Measurements from ENCODE around the gene MOG. TPM values are rescaled to one million over a fixed set of nuclear protein-coding genes. Genes with fewer than 3 reads are reported as not detected.
A peak's percentile ranks its signal among the peaks of the same experiment; 100 is the strongest.

MOG gene
- total RNA-seq, 2 experiments from 2014 or later, result not detected

DNA sequence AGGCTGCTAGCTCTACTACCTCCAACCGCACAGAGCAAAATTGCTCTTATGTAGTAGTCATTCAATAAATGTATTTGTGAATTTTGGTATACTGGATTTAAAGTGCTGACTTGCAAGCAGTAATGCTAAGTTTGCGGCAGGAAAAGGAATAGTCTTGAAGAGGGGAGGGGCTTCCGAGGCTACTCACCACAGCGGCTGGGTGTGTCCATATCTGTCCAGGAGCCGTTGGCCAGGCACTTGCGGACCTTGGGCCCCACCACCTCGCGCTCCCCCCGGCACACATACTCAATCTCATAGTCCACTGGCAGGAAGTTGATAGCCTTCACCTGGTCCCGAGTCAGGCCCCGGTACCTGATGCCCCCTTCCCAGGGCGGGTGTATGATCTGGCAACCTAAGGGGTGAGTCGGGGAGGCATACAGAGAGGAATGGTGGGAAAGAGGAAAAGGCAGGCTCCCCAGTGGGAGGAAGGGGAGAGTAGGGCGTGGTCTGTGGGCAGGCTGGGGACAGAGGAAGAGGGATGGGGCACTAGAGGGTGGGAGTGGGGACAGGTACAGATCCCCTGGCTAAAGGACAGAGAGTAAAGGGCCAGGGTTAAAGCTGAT is 25.6 kb upstream of the MOG start:
- peaks cover 5% of the 10 kb centered on the region for H3K36me3 Mint-ChIP-seq (ENCODE audit: low read depth)
- peaks cover 60% of the 10 kb centered on the region for H3K4me1 Mint-ChIP-seq (ENCODE audit: low read depth)

DNA sequence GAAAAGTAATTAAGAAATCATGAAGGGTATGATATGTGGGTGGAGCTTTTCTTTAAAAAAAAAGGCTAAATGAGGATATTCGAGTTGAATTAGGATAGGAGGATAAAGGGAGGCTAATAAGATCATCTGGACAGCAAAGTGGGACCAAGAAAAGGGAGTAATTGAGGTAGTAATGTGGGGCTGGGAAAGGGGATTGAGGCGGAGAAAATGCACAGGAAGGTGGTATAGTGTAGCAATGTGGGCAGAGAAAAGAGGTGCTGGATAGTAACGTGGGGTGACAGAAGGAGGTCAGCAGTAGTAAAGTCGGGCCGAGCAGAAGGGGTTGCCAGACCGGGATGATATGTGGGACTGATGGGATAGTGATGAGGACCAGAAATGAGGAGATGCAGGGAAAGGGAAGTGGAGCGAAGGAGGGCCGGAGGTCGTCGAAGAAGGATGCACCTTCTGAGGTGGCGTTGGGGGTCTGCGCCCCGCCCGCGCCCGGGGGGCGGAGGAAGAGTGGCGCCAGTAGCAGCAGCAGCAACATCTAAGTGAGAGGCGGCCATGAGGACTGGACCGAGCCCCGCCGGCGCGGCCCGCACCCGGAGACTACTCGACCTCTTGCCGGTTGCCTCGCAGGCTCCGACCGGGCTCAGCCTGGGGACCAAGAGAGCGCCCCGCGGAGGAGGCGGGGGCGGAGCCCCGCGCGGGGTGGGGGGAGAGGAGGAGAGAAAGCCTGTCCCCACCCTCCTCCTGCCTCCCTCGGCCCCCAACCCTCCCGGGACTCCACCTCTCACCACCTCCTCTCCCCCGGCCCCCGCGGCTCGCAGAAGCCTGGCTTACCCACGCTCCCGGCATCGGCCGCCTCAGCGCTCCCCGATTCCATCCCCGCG is 24.8 kb upstream of the MOG start:
- Histone ChIP-seq H3K36me3 (ENCODE audit: insufficient read depth, low read length) (no peaks in the 10 kb centered on the region), H3K4me1 (ENCODE audit: insufficient read depth, low read length) (peaks cover 45% of the 10 kb centered on the region), H3K27me3 (ENCODE audit: control insufficient read depth in 1 of 2, insufficient read depth in 2 of 2, low read length in 2 of 2) (no peaks in the 10 kb centered on the region), H3K9me3 (ENCODE audit: control insufficient read depth in 1 of 2, insufficient read depth in 1 of 2, low read length in 2 of 2) (no peaks in the 10 kb centered on the region), H3K4me3 (ENCODE audit: low read length) (peak overlapping the region; percentile 74), H3K27ac (ENCODE audit: low read depth in 1 of 2, low read length in 2 of 2) (no peak overlapping the region)
- Mint-ChIP-seq H3K27ac (peak overlapping the region; percentile 40), H3K9me3 (no peaks in the 10 kb centered on the region), H3K36me3 (ENCODE audit: low read depth) (peaks cover 5% of the 10 kb centered on the region), H3K4me3 (peak overlapping the region; percentile 90), H3K27me3 (no peaks in the 10 kb centered on the region), H3K4me1 (ENCODE audit: low read depth) (peaks cover 55% of the 10 kb centered on the region)
- ATAC-seq (ENCODE audit: poor library complexity) (peak; percentile 50), DNase-seq (peak; percentile 25 to 84 (median 63))
- TF ChIP-seq, protein P1, sequence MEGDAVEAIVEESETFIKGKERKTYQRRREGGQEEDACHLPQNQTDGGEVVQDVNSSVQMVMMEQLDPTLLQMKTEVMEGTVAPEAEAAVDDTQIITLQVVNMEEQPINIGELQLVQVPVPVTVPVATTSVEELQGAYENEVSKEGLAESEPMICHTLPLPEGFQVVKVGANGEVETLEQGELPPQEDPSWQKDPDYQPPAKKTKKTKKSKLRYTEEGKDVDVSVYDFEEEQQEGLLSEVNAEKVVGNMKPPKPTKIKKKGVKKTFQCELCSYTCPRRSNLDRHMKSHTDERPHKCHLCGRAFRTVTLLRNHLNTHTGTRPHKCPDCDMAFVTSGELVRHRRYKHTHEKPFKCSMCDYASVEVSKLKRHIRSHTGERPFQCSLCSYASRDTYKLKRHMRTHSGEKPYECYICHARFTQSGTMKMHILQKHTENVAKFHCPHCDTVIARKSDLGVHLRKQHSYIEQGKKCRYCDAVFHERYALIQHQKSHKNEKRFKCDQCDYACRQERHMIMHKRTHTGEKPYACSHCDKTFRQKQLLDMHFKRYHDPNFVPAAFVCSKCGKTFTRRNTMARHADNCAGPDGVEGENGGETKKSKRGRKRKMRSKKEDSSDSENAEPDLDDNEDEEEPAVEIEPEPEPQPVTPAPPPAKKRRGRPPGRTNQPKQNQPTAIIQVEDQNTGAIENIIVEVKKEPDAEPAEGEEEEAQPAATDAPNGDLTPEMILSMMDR (IDR thresholded peaks at IDR 0.05), result no peak
- ChIA-PET CTCF (interaction anchor here (1.7 to 2.5 kb wide), 3 partner anchors 18 to 21 kb away, joined by 7 to 16 read pairs (median 12); no protein-coding TSS in a partner anchor), POLR2A (interaction anchor here (1.2 to 3.4 kb wide), 4 partner anchors 10 to 22 kb away, joined by 3 to 33 read pairs (median 9); no protein-coding TSS in a partner anchor)
- intact Hi-C loops (cut with DNase I, micrococcal nuclease), result no loop called here

More for the DNA sequence above, 25.6 kb upstream of the MOG start:
- H3K4me1 ChIP-seq (ENCODE audit: insufficient read depth, low read length), result peaks cover 46% of the 10 kb centered on the region
- no peaks in the 10 kb centered on the region for H3K27me3 ChIP-seq (ENCODE audit: control insufficient read depth in 1 of 2, insufficient read depth in 2 of 2, low read length in 2 of 2)
- TF ChIP-seq, protein P1 (IDR thresholded peaks at IDR 0.05), result no peak
- H3K36me3 ChIP-seq (ENCODE audit: insufficient read depth, low read length), result no peaks in the 10 kb centered on the region
- Mint-ChIP-seq H3K9me3 (no peaks in the 10 kb centered on the region), H3K4me3 (peak overlapping the region; percentile 90), H3K27ac (peak overlapping the region; percentile 40), H3K27me3 (no peaks in the 10 kb centered on the region)
- DNase-seq (peak in 1 of 14 experiments; percentile 26), ATAC-seq (ENCODE audit: poor library complexity) (no peak)
- H3K4me3 ChIP-seq (ENCODE audit: low read length), result no peak overlapping the region
- intact Hi-C loops (cut with DNase I, micrococcal nuclease), result no loop called here
- CTCF ChIA-PET, result interaction anchor here (2.5 to 3.4 kb wide), 2 partner anchors 19 to 22 kb away, joined by 7 to 18 read pairs; no protein-coding TSS in a partner anchor
- POLR2A ChIA-PET, result interaction anchor here (1.2 to 3.4 kb wide), 3 partner anchors 10 to 22 kb away, joined by 3 to 33 read pairs (median 7); no protein-coding TSS in a partner anchor
- no peak overlapping the region for H3K27ac ChIP-seq (ENCODE audit: low read depth in 1 of 2, low read length in 2 of 2)
- no peaks in the 10 kb centered on the region for H3K9me3 ChIP-seq (ENCODE audit: control insufficient read depth in 1 of 2, insufficient read depth in 1 of 2, low read length in 2 of 2)

DNA sequence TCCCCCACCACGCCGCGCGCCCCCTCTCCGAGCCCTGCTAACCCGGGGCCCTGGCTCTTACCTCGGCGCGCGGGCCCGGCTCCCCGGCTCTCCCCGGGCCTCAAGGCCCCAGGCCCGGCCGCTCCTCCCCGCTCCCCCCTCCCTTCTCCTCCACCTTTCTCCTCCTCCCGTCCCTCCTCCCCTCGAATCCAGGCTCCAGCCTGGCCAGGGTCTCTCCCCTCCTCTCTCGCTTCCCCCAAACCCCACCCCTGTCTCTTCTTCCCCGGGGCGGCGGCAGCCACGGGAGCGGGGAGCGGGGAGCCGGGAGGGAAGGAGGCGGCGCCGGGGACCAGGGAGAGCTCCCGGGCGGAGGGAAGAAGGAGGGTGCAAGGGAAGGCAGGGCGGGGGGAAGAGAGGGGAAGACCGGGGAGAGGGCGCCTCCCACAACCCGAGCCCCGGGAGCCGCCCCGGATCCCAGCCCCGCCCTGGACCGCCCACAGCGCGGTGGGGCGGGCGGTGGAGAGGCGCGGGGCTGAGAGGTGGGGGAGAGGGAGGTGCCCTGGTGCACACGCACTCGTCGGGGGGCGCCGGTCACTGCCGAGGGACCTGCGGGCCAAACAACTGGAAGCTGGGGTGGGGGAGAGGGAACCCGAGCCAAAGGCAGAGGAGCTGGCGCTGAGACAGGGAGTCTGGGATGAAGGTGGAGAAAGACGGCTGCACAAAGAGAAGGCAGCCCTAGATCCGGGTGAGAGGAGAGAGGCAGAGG is 23.9 kb upstream of the MOG start, which contains the start of gene GABBR1:
TSS of gene GABBR1 (minus strand) at position 395 of the 745 bp plus-strand sequence. CDS start 798 bp downstream, outside the sequence.
- Histone ChIP-seq H3K4me1 (ENCODE audit: insufficient read depth, low read length) (peaks cover 38% of the 10 kb centered on the region), H3K27me3 (ENCODE audit: control insufficient read depth in 1 of 2, insufficient read depth in 2 of 2, low read length in 2 of 2) (no peaks in the 10 kb centered on the region), H3K9me3 (ENCODE audit: control insufficient read depth in 1 of 2, insufficient read depth in 1 of 2, low read length in 2 of 2) (no peaks in the 10 kb centered on the region), H3K27ac (ENCODE audit: low read depth in 1 of 2, low read length in 2 of 2) (peak within 1 kb of the TSS in 1 of 2 donors; percentile 56), H3K4me3 (ENCODE audit: low read length) (peak within 1 kb of the TSS; percentile 74), H3K36me3 (ENCODE audit: insufficient read depth, low read length) (no peaks in the 10 kb centered on the region)
- Mint-ChIP-seq H3K27ac (peak within 1 kb of the TSS; percentile 68), H3K4me1 (ENCODE audit: low read depth) (peaks cover 55% of the 10 kb centered on the region), H3K4me3 (peak within 1 kb of the TSS; percentile 90), H3K27me3 (no peaks in the 10 kb centered on the region), H3K36me3 (ENCODE audit: low read depth) (peaks cover 5% of the 10 kb centered on the region), H3K9me3 (no peaks in the 10 kb centered on the region)
- intact Hi-C loops (cut with DNase I, micrococcal nuclease), result loop anchor here in 1 of 2 experiments (1.0 kb wide), 1 partner anchor 15 kb away; no protein-coding TSS in a partner anchor
- TF ChIP-seq, protein P1 (IDR thresholded peaks at IDR 0.05), result no peak
- CTCF ChIA-PET, result interaction anchor here (1.6 to 2.2 kb wide), 3 partner anchors 15 to 21 kb away, joined by 3 to 16 read pairs (median 12); no protein-coding TSS in a partner anchor
- ATAC-seq (ENCODE audit: poor library complexity) (peak; percentile 77), DNase-seq (peak; percentile 48 to 87 (median 70))
- POLR2A ChIA-PET, result interaction anchor here (1.3 to 3.4 kb wide), 5 partner anchors 9 to 76 kb away, joined by 4 to 33 read pairs (median 8); no protein-coding TSS in a partner anchor

Measured in CD4-positive, alpha-beta T cell (primary cell).